ENCODE data around the gene C2CD2. TPM values are rescaled to one million over a fixed set of nuclear protein-coding genes. Genes with fewer than 3 reads are reported as not detected.

Gene C2CD2
- total RNA-seq, 1 donor from 2014 or later, result 31.1 TPM

DNA sequence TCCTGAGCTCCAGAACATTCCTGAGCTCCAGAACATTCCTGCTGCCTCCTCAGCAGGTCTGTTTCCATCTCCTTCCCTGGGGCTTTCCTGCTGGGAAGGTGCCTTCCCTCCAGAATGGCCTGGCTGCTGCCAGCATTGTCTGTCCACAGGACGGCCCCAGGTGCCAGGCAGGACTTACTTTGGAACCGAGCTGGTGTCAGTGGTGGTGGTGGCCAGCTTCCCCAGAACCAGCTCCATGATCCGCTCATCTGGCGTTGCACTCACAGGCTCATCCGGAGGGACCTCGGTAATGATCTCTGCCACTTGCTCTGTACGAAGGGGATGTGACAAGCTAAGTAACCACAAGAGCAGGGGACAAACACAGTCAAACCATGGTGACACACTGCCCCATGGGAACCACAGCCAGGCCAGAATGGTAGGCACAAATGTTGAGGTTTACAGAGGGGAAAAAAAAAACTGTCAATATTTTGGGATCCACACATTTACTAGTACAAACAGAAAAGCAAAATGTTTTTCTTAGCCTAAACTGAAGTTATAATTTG lies 116.0 kb downstream of the C2CD2 start:
- Mint-ChIP-seq H3K27me3 (ENCODE audit: low read depth) (no peaks in the 10 kb centered on the region), H3K36me3 (peaks cover 38% of the 10 kb centered on the region), H3K4me3 (no peak overlapping the region), H3K9me3 (peaks cover 20% of the 10 kb centered on the region), H3K27ac (no peak overlapping the region), H3K4me1 (no peaks in the 10 kb centered on the region)
- DNase-seq (ENCODE audit: low spot score in 2 of 2, unreplicated experiment in 2 of 2), result no peak
- TF ChIP-seq, protein P1, sequence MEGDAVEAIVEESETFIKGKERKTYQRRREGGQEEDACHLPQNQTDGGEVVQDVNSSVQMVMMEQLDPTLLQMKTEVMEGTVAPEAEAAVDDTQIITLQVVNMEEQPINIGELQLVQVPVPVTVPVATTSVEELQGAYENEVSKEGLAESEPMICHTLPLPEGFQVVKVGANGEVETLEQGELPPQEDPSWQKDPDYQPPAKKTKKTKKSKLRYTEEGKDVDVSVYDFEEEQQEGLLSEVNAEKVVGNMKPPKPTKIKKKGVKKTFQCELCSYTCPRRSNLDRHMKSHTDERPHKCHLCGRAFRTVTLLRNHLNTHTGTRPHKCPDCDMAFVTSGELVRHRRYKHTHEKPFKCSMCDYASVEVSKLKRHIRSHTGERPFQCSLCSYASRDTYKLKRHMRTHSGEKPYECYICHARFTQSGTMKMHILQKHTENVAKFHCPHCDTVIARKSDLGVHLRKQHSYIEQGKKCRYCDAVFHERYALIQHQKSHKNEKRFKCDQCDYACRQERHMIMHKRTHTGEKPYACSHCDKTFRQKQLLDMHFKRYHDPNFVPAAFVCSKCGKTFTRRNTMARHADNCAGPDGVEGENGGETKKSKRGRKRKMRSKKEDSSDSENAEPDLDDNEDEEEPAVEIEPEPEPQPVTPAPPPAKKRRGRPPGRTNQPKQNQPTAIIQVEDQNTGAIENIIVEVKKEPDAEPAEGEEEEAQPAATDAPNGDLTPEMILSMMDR (IDR thresholded peaks at IDR 0.05; ENCODE audit: unreplicated experiment), result no peak

DNA sequence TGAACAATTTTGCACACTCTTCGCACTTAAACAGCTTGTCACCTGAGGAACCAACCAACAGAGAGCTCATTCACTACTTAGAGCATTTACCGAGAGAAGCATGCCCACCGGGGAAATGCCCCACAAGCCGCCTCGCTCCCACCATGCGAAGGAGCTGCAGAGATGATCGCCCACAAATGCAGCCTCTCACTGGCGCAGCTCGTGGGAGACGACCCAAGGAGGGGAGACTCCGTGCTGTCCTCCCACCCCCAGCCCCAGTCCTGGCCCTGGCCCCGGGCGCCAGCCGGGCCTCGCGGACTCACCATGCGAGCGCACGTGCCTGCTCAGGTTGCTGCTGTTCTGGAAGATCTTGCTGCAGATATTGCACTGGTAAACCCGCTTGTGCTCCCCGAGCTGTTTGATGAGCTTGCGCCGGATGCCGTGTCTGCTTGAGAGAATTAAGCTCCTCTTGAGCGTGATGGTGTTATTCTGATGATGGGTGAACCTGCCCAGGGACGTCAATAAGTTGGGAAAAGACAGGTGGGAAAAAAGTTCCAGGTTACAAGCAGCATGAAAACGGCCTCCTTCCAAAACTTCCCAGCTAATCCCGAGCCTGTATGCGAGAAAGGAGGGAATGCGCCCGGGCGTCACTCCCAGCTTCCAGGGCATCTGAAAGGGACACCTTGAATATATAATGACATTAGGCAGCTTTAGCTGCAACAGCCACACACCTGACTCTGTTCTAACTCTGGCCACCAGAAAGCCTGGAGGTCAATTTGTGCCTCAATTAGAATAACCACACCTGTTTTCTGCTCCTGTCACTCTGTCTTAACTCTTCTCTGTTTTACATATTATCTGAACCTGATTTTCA lies 117.4 kb downstream of the C2CD2 start:
- Mint-ChIP-seq H3K4me1 (no peaks in the 10 kb centered on the region), H3K27ac (no peak overlapping the region), H3K4me3 (no peak overlapping the region), H3K36me3 (peaks cover 35% of the 10 kb centered on the region), H3K27me3 (ENCODE audit: low read depth) (no peaks in the 10 kb centered on the region), H3K9me3 (peaks cover 12% of the 10 kb centered on the region)
- DNase-seq (ENCODE audit: low spot score in 2 of 2, unreplicated experiment in 2 of 2), result no peak
- TF ChIP-seq, protein P1 (IDR thresholded peaks at IDR 0.05; ENCODE audit: unreplicated experiment), result no peak

DNA sequence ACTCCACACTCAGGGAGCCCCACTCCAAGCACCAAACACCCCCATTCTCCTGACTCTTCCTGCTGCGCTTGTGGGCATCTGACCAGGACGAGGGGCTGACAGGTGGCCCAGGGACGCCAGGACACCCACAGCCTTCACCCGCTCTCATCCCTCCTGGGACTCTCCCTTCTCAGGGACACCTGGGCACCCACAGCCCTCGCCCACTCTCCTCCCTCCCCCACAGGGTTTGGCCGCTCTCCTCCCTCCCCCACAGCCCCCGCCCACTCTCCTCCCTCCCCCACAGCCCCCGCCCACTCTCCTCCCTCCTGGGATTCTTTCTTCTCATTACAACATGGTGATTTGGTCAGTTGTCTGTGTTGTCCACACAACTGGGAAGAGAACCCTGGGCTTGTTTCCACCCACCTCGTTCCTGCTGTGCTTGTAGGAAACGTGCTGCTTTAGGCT lies 118.1 kb downstream of the C2CD2 start:
- DNase-seq (ENCODE audit: low spot score in 2 of 2, unreplicated experiment in 2 of 2), result no peak
- Mint-ChIP-seq H3K27ac (no peak overlapping the region), H3K9me3 (peaks cover 5% of the 10 kb centered on the region), H3K27me3 (ENCODE audit: low read depth) (no peaks in the 10 kb centered on the region), H3K36me3 (peaks cover 28% of the 10 kb centered on the region), H3K4me1 (no peaks in the 10 kb centered on the region), H3K4me3 (no peak overlapping the region)
- TF ChIP-seq, protein P1 (IDR thresholded peaks at IDR 0.05; ENCODE audit: unreplicated experiment), result no peak

Other genes starting within 250 kb of the C2CD2 start
- 14.7 to 16.0 TPM (median 15.7 TPM) in 3 replicates for gene RIPK4, start 187.0 kb downstream of the C2CD2 start, total RNA-seq
- 9.7 to 12.0 TPM (median 10.9 TPM) in 3 replicates for gene PRDM15, start 74.7 kb downstream of the C2CD2 start, total RNA-seq
- gene ZBTB21, start 56.3 kb upstream of the C2CD2 start, total RNA-seq, result 15.5 to 17.7 TPM (median 17.4 TPM) in 3 replicates
- gene UMODL1, start 117.3 kb upstream of the C2CD2 start, total RNA-seq, result not detected in 3 replicates

All from mesothelial cell of epicardium (in vitro differentiated cells).